Activated CD4-positive, CD25-positive, alpha-beta regulatory T cell treated with anti-CD3 and anti-CD28 coated beads, Interleukin-2, amount 50 U/mL, for 24 hours (primary cell): Measurements from ENCODE around the gene LIAS.
A peak's percentile ranks its signal among the peaks of the same experiment; 100 is the strongest.

Experiments used
- ATAC-seq, 2 donors: fragments of 150-1000 bp; cut with Tn5 transposase; one replicate each; pipeline ENCODE4 v1.10.0; 2021; ENCODE audit warnings: mild to moderate bottlenecking in 1 of 2, moderate library complexity in 1 of 2

LIAS gene

GRCh38 chr4:39453738-39454137 is 5.1 kb upstream of the LIAS start:
- ATAC-seq, result no peak

- ATAC-seq, result no peak
Measured at GRCh38 chr4:39455486-39455885, 3.4 kb upstream of the LIAS start.

GRCh38 chr4:39456946-39457763 is 1.7 kb upstream of the LIAS start:
- ATAC-seq, result no peak

- ATAC-seq, result peak in 1 of 2 donors; percentile 2
Measured at GRCh38 chr4:39458161-39458504, 723 bp upstream of the LIAS start.

- peak; percentile 35 to 75 for ATAC-seq
Measured at GRCh38 chr4:39464886-39465501, 6.1 kb downstream of the LIAS start.

GRCh38 chr4:39466747-39467146 is 7.9 kb downstream of the LIAS start:
- ATAC-seq, result no peak

- no peak for ATAC-seq
Measured at GRCh38 chr4:39467464-39467863, 8.6 kb downstream of the LIAS start.

- peak; percentile 32 to 51 for ATAC-seq
Measured at GRCh38 chr4:39469429-39470077, 10.7 kb downstream of the LIAS start.

- ATAC-seq, result no peak
Measured at GRCh38 chr4:39470402-39470801, 11.5 kb downstream of the LIAS start.

- ATAC-seq, result no peak
Measured at GRCh38 chr4:39472396-39472795, 13.5 kb downstream of the LIAS start.

GRCh38 chr4:39476187-39476895 is 17.5 kb downstream of the LIAS start:
- ATAC-seq, result no peak

GRCh38 chr4:39480251-39480650 is 21.4 kb downstream of the LIAS start:
- ATAC-seq, result no peak

GRCh38 chr4:39480902-39481695 is 22.2 kb downstream of the LIAS start:
- ATAC-seq, result no peak

GRCh38 chr4:39484582-39485272 is 25.9 kb downstream of the LIAS start:
- ATAC-seq, result no peak

GRCh38 chr4:39486221-39486804 is 27.5 kb downstream of the LIAS start:
- no peak for ATAC-seq

- no peak for ATAC-seq
Measured at GRCh38 chr4:39490322-39490721, 31.5 kb downstream of the LIAS start.

- no peak for ATAC-seq
Measured at GRCh38 chr4:39494354-39494753, 35.5 kb downstream of the LIAS start.

GRCh38 chr4:39495446-39496213 is 36.8 kb downstream of the LIAS start:
- ATAC-seq, result no peak

GRCh38 chr4:39497909-39498726 is 39.3 kb downstream of the LIAS start:
- no peak for ATAC-seq

- no peak for ATAC-seq
Measured at GRCh38 chr4:39498727-39499020, 39.8 kb downstream of the LIAS start.
